COLO668 (cell line): ENCODE measurements around the gene MERTK.
"Not testable (repeated sequence)": the region's sequence is repeated elsewhere in the genome, so short reads cannot be mapped to it uniquely, and the experiment has no call there.

Source experiments
- DNase-seq: peaks from one replicate; lab custom pipeline; 2025; ENCODE audit not compliant: unreplicated experiment; lab: John Stamatoyannopoulos, UW

MERTK gene

DNA sequence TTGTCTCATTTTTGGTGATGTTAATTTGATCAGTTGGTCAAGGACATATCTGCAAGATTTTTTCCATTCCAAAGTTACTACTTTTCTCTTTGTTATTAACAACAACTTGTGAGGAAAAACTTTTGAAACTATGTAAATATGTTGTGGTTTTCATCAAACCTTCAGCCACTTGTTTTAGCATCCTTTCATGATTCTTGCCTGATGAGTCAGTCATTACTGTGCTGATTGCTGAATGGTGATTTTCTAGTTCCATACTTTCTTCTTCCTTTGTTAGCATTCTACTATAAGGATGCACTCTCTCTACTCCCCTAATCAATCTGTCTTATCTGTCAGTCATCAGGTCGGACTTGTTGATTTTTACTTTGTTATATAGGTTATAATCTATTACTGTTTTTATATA, 167.6 kb downstream of the MERTK start:
- no peak for DNase-seq

DNA sequence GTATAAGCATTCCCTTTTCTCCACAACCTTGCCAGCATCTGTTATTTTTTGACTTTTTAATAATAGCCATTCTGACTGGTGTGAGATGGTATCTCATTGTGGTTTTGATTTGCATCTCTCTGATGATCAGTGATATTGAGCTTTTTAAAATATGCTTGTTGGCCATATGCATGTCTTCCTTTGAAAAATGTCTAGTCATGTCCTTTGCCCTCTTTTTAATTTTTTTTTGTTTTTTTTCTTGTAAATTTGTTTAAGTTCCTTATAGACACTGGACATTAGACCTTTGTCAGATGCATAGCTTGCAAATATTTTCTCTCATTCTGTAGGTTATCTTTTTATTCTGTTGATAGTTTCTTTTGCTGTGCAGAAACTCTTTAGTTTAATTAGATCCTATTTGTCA, 171.4 kb downstream of the MERTK start:
- DNase-seq, result not testable (repeated sequence)

DNA sequence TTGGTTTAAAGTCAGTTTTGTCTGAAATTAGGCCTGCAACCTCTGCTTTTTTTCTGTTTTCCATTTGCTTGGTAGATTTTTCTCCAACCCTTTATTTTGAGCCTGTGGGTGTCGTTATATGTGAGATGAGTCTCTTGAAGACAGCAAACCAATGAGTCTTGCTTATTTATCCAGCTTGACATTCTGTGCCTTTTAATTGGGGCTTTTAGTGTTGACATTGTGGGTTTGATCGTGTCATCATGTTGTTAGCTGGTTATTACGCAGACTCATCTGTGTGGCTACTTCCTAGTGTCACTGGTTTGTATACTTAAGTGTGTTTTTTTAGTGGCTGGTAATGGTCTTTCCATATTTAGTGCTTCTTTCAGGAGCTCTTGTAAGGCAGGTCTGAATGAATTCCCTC, 175.5 kb downstream of the MERTK start:
- no peak for DNase-seq

DNA sequence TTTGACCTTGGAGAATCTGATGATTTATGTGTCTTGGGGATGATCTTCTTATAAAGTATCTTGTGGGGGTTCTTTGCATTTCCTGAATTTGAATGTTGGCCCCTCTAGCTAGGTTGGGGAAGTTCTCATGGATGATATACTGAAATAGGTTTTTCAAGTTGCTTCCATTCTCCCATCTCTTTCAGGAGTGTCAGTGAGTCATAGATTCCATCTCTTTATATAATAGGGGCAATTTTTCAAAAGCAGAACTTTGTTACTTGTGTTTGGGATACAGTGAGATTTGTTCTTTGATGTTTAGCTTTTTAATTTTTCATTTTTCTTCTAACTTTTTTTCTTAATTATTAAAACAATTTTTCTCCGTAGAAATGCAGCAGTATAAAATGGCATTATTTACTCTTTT, 176.1 kb downstream of the MERTK start:
- no peak for DNase-seq

DNA sequence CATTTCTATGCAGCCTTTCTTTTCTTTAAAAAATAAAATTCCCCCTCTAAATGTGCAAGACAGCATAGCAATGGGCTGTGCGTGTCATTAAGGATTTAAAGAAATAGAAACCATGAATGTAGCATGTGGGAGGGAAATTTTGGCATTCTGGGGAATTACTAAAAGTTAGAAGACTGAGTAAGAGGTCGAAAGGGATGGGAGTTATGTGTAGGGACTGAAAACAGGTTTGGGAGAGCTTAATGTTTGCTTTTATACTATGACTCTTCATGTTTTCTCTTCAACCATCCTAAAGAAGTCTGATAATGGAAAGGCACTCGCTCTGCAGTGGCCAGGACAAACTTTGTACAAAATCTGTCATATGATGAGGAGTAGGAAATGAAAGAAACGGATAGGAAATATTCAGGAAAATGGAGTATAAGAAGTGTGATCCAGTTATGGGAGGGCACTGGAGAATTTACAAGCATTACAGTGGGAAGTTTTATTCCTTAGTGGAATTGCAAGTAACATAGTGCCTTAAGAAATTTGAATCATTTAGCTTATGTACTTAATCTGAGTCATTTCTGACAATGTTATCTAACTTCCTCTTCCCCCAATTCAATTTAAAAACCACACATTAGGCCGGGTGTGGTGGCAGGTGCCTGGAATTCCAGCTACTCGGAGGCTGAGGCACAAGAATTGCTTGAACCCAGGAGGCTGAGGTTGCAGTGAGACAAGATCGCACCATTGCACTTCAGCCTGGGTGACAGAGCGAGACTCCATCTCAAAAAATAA, 177.3 kb downstream of the MERTK start:
- DNase-seq, result no peak

DNA sequence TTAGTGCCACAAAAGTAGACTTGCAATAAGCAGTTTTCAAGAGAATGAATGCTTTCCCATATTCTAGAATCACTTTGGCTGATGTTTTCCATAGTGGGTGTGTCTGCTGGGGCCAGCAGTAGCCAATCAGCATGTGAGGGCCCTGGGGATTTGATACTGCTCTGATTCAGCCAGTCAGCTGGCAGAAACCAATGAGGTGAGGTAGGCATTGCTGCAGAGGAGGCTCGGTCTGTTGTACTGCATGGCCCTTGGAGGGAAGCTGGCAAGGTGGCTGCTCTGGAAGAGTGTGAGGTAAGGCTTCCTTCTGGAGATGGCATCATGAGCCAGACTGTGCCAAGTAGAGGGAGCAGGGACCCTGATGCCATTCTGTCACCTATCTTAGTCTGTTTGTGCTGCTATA, 179.4 kb downstream of the MERTK start:
- DNase-seq, result no peak
